ENCODE data around the gene PLA2G12A.

The PLA2G12A gene

DNA sequence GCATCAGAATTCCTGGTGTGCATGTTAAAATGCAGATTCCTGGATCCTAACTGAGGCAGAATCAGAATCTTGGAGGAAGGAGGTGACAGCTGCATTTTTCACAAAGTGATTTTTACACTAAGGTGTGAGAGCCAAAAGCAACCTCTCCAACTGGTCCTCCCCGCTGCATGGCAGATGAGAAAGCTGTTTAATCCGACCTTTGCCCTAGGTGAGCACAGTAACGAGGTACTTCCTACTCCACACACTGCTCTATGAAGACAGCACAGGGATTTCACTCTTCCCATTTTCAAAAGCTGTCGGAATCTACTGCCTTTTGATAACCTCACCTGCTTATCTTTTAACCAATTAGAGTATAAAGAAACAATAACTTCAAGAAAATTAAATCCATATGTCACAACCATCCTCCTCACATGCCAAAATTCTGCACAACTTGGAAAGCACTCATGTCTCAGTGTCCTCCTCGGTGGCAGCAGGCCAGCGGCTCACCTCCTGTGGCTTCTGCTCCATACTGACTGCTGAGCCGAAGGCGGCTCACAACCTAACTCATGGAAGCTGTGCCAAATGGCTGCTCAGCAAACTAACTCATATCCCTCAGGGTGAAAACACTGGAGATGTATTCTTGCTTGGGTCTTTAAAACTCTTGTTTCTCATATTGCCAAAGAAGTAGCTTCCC is 30.2 kb downstream of the PLA2G12A start:
- DNase-seq (ENCODE audit: low read depth in 2 of 2), result no peak
- H3K4me3 ChIP-seq (replicated peaks in 1 of 2; ENCODE audit: low read depth in 2 of 2, low read length in 2 of 2), result no peak overlapping the region
- TF ChIP-seq, protein P1, sequence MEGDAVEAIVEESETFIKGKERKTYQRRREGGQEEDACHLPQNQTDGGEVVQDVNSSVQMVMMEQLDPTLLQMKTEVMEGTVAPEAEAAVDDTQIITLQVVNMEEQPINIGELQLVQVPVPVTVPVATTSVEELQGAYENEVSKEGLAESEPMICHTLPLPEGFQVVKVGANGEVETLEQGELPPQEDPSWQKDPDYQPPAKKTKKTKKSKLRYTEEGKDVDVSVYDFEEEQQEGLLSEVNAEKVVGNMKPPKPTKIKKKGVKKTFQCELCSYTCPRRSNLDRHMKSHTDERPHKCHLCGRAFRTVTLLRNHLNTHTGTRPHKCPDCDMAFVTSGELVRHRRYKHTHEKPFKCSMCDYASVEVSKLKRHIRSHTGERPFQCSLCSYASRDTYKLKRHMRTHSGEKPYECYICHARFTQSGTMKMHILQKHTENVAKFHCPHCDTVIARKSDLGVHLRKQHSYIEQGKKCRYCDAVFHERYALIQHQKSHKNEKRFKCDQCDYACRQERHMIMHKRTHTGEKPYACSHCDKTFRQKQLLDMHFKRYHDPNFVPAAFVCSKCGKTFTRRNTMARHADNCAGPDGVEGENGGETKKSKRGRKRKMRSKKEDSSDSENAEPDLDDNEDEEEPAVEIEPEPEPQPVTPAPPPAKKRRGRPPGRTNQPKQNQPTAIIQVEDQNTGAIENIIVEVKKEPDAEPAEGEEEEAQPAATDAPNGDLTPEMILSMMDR (IDR thresholded peaks at IDR 0.05; ENCODE audit: low read depth, low read length), result no peak

GRCh38 chr4:109698656-109699055 is 31.2 kb downstream of the PLA2G12A start:
- TF ChIP-seq, protein P1 (IDR thresholded peaks at IDR 0.05; ENCODE audit: low read depth, low read length), result no peak
- DNase-seq (ENCODE audit: low read depth in 2 of 2), result no peak

GRCh38 chr4:109691411-109691920 is 38.4 kb downstream of the PLA2G12A start:
- H3K4me3 ChIP-seq (replicated peaks in 1 of 2; ENCODE audit: low read depth in 2 of 2, low read length in 2 of 2), result no peak overlapping the region
- no peak for DNase-seq (ENCODE audit: low read depth in 2 of 2)
- TF ChIP-seq, protein P1 (IDR thresholded peaks at IDR 0.05; ENCODE audit: low read depth, low read length), result no peak

More at GRCh38 chr4:109698656-109699055, 31.2 kb downstream of the PLA2G12A start:
- no peak overlapping the region for H3K4me3 ChIP-seq (replicated peaks in 1 of 2; ENCODE audit: low read depth in 2 of 2, low read length in 2 of 2)

GRCh38 chr4:109690690-109691410 is 39.0 kb downstream of the PLA2G12A start:
- DNase-seq (ENCODE audit: low read depth in 2 of 2), result no peak
- TF ChIP-seq, protein P1 (IDR thresholded peaks at IDR 0.05; ENCODE audit: low read depth, low read length), result no peak
- H3K4me3 ChIP-seq (replicated peaks in 1 of 2; ENCODE audit: low read depth in 2 of 2, low read length in 2 of 2), result no peak overlapping the region

DNA sequence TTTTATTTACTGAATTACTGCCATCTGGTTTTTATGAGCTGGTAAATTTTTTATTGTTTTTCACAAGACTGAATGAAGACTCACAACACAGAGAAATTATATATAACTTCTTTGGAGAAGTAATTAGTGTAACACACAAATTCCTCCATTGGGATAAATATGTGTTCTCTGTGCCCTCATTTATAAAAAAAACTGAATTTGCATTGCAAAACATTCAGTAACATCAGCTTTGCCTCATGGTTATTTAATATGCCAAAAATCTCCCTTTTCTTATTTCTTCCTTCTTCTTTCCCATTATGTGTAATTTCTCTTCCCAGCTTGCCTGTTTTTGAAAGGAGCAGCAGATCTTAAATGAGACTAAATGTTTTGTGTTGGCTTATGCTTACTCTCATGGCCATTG is 45.1 kb downstream of the PLA2G12A start:
- DNase-seq (ENCODE audit: low read depth in 2 of 2), result no peak
- TF ChIP-seq, protein P1 (IDR thresholded peaks at IDR 0.05; ENCODE audit: low read depth, low read length), result no peak
- H3K4me3 ChIP-seq (replicated peaks in 1 of 2; ENCODE audit: low read depth in 2 of 2, low read length in 2 of 2), result no peak overlapping the region

- no peak for DNase-seq (ENCODE audit: low read depth in 2 of 2)
- TF ChIP-seq, protein P1 (IDR thresholded peaks at IDR 0.05; ENCODE audit: low read depth, low read length), result no peak
- H3K4me3 ChIP-seq (replicated peaks in 1 of 2; ENCODE audit: low read depth in 2 of 2, low read length in 2 of 2), result no peak overlapping the region
Observed at GRCh38 chr4:109683621-109684253, 46.1 kb downstream of the PLA2G12A start.

Measured in cardiac fibroblast (primary cell).